WTC11 (cell line): ENCODE data around the gene ERC1. TPM values are rescaled to one million over a fixed set of nuclear protein-coding genes. Genes with fewer than 3 reads are reported as not detected.

Source experiments
- ATAC-seq: fragments of 200-7000 bp; cut with Tn5 transposase; 2 replicates; pipeline ENCODE4 v1.10.0; 2021; ENCODE audit warnings: mild to moderate bottlenecking, moderate library complexity
- CTCF ChIA-PET: fragments of 300-600 bp; sonication (Branson Sonifier 250); formaldehyde crosslinking; loops from one replicate; lab custom pipeline; 2021; ENCODE audit warnings: antibody characterized with exemption; lab: Charles Lee
- POLR2A ChIA-PET: fragments of 350-600 bp; sonication (Branson Sonifier 250); formaldehyde crosslinking; loops from one replicate; lab custom pipeline; 2021; ENCODE audit warnings: antibody characterized with exemption; lab: Charles Lee
- DNase-seq: peaks from one replicate; pipeline ENCODE4 v3.0.0; 2021; ENCODE audit warnings: low spot score
- H3K27ac Mint-ChIP-seq: 2 replicates; pipeline ENCODE4 v1.8.0; 2021; ENCODE audit warnings: mixed read lengths
- H3K27me3 Mint-ChIP-seq: 2 replicates; pipeline ENCODE4 v1.8.0; 2021; ENCODE audit warnings: low read depth, mild to moderate bottlenecking, moderate library complexity, mixed read lengths
- H3K36me3 Mint-ChIP-seq: 2 replicates; pipeline ENCODE4 v1.8.0; 2021; ENCODE audit warnings: mixed read lengths
- H3K4me1 Mint-ChIP-seq: 2 replicates; pipeline ENCODE4 v1.8.0; 2022; ENCODE audit warnings: mixed read lengths
- H3K4me3 Mint-ChIP-seq: 2 replicates; pipeline ENCODE4 v1.8.0; 2021; ENCODE audit warnings: mild to moderate bottlenecking, moderate library complexity, mixed read lengths
- H3K9me3 Mint-ChIP-seq: 2 replicates; pipeline ENCODE4 v1.8.0; 2021; ENCODE audit warnings: mixed read lengths
- CDX4 ChIP-seq: fragments of 250-450 bp; sonication (Bioruptor Pico); IDR thresholded peaks from 2 replicates; pipeline ENCODE4 v1.9.0; 2021; ENCODE audit warnings: moderate library complexity, mild to moderate bottlenecking, inconsistent platforms, borderline replicate concordance
- FOXJ3 ChIP-seq: sonication (generic); formaldehyde crosslinking; IDR thresholded peaks from 2 replicates; pipeline ENCODE4 v1.9.0; 2021; ENCODE audit warnings: missing genetic modification reagents, mild to moderate bottlenecking, borderline replicate concordance
- FOXK1 ChIP-seq: sonication (generic); formaldehyde crosslinking; IDR thresholded peaks from 2 replicates; pipeline ENCODE4 v1.8.0; 2022; ENCODE audit warnings: mild to moderate bottlenecking, moderate library complexity, missing genetic modification reagents
- FOXP1 ChIP-seq: sonication (generic); formaldehyde crosslinking; IDR thresholded peaks from 2 replicates; pipeline ENCODE4 v1.8.0; 2022; ENCODE audit warnings: missing genetic modification reagents, mild to moderate bottlenecking, moderate library complexity, borderline replicate concordance
- MAX ChIP-seq: sonication (generic); formaldehyde crosslinking; IDR thresholded peaks from 2 replicates; pipeline ENCODE4 v1.8.0; 2022; ENCODE audit warnings: mild to moderate bottlenecking, missing genetic modification reagents
- MXD4 ChIP-seq: fragments of 250-450 bp; sonication (Bioruptor Pico); IDR thresholded peaks from 2 replicates; pipeline ENCODE4 v1.8.0; 2021; ENCODE audit warnings: mild to moderate bottlenecking, moderate library complexity, borderline replicate concordance
- PRDM15 ChIP-seq: sonication (generic); formaldehyde crosslinking; IDR thresholded peaks from 2 replicates; pipeline ENCODE4 v1.8.0; 2022; ENCODE audit warnings: missing genetic modification reagents
- SMAD4 ChIP-seq: sonication (generic); formaldehyde crosslinking; IDR thresholded peaks from 2 replicates; pipeline ENCODE4 v1.8.0; 2022; ENCODE audit warnings: mild to moderate bottlenecking, missing genetic modification reagents
- SOX15 ChIP-seq: fragments of 250-450 bp; sonication (Bioruptor Pico); IDR thresholded peaks from 2 replicates; pipeline ENCODE4 v1.9.0; 2021; ENCODE audit warnings: mild to moderate bottlenecking
- ZNF232 ChIP-seq: sonication (generic); formaldehyde crosslinking; IDR thresholded peaks from 2 replicates; pipeline ENCODE4 v1.8.0; 2022; ENCODE audit warnings: mild to moderate bottlenecking, missing genetic modification reagents
- ZNF263 ChIP-seq: sonication (generic); formaldehyde crosslinking; IDR thresholded peaks from 2 replicates; pipeline ENCODE4 v1.8.1; 2022; ENCODE audit warnings: low read depth, mild to moderate bottlenecking, moderate library complexity, missing genetic modification reagents
- total RNA-seq: library from RNA; stranded (reverse); gene quantifications from 3 replicates; pipeline ENCODE4 v1.2.3, GENCODE V29; 2021
- TF ChIP-seq, protein P1 (sequence below): fragments of 250-450 bp; sonication (Bioruptor Pico); conservative IDR thresholded peaks from 2 replicates; pipeline ENCODE4 v1.9.0; 2021; ENCODE audit warnings: mild to moderate bottlenecking
- TF ChIP-seq, protein P2 (sequence below): sonication (generic); formaldehyde crosslinking; IDR thresholded peaks from 2 replicates; pipeline ENCODE4 v1.8.0; 2022; ENCODE audit warnings: mild to moderate bottlenecking, missing genetic modification reagents
- TF ChIP-seq, protein P3 (sequence below): sonication (generic); formaldehyde crosslinking; conservative IDR thresholded peaks from 2 replicates; pipeline ENCODE4 v1.8.1; 2022; ENCODE audit warnings: mild to moderate bottlenecking, missing genetic modification reagents

Gene ERC1
- total RNA-seq, 1 experiment from 2014 or later = 47.5 TPM

GRCh38 chr12:1421091-1421846, 430.2 kb downstream of the ERC1 start (continued):
- TF ChIP-seq, protein P1, sequence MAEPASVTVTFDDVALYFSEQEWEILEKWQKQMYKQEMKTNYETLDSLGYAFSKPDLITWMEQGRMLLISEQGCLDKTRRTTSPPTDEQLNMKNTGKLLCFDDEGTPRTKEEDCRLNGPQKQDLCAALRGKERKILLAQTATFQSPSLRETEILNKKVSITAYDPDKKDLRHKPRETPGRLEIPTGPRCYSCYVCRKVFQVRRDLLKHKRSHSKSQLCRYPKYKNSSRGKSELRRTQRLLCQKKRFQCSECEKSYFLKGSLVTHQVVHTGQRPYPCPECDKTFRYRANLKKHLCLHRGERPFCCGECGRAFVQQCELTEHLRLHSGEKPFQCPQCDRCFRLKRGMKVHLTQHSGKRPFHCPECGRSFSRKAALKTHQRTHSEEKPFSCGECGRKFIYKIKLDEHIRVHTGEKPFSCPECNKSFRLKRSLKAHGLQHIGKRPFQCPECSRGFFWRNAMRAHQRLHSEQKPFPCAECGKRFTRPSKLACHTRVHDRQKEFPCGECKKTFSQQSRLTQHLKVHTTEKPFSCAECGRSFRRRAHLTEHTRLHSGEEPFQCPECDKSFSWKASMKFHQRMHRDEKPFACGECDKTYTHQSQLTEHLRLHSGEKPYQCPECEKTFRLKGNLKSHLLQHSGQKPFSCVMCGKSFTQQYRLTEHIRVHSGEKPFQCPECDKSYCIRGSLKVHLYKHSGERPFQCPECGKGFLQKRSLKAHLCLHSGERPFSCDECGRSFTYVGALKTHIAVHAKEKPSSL (CRISPR knock-in tag) = no peak

DNA sequence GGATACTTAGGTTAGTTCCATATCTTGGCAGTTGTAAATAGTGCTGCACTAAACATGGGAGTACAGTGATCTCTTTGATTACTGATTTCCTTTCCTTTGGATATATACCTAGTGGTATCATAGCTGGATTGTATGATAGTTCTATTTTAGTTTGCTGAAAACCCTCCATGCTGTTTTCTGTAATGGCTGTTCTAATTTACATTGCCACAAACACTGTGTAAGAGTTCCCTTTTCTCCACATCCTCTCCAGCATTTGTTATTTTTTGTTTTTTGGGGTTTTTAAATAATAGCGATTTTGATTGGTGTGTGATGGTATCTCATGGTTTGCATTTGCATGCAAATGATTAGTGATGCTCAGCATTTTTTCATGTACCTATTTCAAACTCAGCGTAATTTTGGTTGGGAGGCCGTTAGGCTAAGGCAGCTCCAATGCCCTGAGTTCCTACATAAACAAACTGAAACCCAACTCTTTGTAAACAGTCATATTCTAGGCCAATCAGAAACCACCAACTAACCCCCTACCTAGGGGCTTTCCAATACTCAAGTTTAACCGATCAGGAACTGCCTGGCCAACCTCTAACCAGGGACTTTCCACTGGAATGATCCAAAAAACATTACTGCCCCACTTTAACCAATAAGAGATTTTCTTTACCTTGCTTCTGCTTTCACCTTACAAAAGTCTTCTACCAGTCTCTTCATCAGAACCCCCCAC, 431.7 kb downstream of the ERC1 start:
- Mint-ChIP-seq H3K4me3 (no peak overlapping the region), H3K36me3 (peaks cover 31% of the 10 kb centered on the region), H3K9me3 (peaks cover 23% of the 10 kb centered on the region), H3K27ac (no peak overlapping the region), H3K4me1 (peaks cover 20% of the 10 kb centered on the region), H3K27me3 (peaks cover 85% of the 10 kb centered on the region)
- ATAC-seq = no peak; the same call in 1 of the 2 replicates
- TF ChIP-seq SOX15 (no peak), MAX (CRISPR knock-in tag) (no peak), ZNF263 (CRISPR knock-in tag) (no peak), SMAD4 (no peak), CDX4 (no peak)
- CTCF ChIA-PET = interaction anchor here (1.3 kb wide), 1 partner anchor 305 kb away, joined by 5 read pairs; no protein-coding TSS in a partner anchor
- POLR2A ChIA-PET = no interaction called here
- no peak for DNase-seq

DNA sequence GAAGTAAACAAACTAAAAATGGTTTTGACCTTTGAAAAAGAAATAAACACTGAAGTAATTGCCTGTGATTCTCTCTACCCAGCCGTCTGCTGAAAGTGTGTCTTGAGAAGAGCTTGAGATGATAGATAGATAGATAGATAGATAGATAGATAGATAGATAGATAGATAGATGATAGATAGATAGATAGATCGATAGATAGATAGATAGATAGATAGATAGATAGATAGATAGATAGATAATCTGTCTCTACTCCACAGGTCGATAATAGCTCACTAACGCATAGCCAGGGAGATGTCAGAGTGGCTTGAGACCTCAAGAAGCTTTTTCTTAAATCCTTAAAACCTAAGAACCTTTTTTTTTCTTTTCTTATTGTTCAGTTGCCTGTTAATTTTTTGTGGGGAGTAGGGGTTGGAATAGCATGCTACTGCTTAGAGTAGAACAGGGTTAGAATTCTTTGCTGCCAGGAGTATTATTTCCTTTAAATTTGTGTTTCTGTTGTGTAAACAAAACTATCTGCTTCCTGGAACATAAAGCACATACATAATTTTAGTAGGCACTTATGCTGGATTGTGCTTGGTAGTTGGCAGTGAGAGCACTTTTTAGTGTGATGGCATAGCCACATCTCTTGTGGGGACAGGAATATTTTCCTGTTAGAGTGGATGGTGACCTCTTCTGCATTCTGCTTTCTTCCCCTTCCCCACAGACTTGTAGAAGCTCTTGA, 433.8 kb downstream of the ERC1 start:
- DNase-seq (no peak), ATAC-seq (no peak)
- ChIA-PET CTCF (interaction anchor here (1.1 to 1.9 kb wide), 2 partner anchors 9 to 307 kb away, joined by 4 to 6 read pairs; no protein-coding TSS in a partner anchor), POLR2A (no interaction called here)
- Mint-ChIP-seq H3K27me3 (peaks cover 64% of the 10 kb centered on the region), H3K27ac (no peak overlapping the region), H3K4me3 (no peak overlapping the region), H3K4me1 (peaks cover 8% of the 10 kb centered on the region), H3K36me3 (peaks cover 23% of the 10 kb centered on the region), H3K9me3 (peaks cover 23% of the 10 kb centered on the region)
- no peak for TF ChIP-seq CDX4
- no peak for TF ChIP-seq MXD4 (CRISPR knock-in tag)
- TF ChIP-seq FOXK1 (CRISPR knock-in tag) = no peak
- TF ChIP-seq ZNF232 (CRISPR knock-in tag) = no peak
- no peak for TF ChIP-seq FOXJ3
- TF ChIP-seq, protein P2, sequence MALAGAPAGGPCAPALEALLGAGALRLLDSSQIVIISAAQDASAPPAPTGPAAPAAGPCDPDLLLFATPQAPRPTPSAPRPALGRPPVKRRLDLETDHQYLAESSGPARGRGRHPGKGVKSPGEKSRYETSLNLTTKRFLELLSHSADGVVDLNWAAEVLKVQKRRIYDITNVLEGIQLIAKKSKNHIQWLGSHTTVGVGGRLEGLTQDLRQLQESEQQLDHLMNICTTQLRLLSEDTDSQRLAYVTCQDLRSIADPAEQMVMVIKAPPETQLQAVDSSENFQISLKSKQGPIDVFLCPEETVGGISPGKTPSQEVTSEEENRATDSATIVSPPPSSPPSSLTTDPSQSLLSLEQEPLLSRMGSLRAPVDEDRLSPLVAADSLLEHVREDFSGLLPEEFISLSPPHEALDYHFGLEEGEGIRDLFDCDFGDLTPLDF (CRISPR knock-in tag) = no peak
- TF ChIP-seq PRDM15 = no peak
- TF ChIP-seq, protein P3, sequence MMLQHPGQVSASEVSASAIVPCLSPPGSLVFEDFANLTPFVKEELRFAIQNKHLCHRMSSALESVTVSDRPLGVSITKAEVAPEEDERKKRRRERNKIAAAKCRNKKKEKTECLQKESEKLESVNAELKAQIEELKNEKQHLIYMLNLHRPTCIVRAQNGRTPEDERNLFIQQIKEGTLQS (CRISPR knock-in tag) = no peak
- no peak for TF ChIP-seq FOXP1 (CRISPR knock-in tag)
- TF ChIP-seq, all 79 proteins: peak for 0
